ENCODE results near the gene CHCHD5.
"Not testable (repeated sequence)": the region's sequence is repeated elsewhere in the genome, so short reads cannot be mapped to it uniquely, and the experiment has no call there.

- TF ChIP-seq CTCF (IDR thresholded peaks at IDR 0.05); CDX4 (CRISPR knock-in tag; IDR thresholded peaks at IDR 0.05; ENCODE audit: borderline replicate concordance); AFF4 (CRISPR knock-in tag; IDR thresholded peaks at IDR 0.05; ENCODE audit: borderline replicate concordance); JUN (CRISPR knock-in tag; IDR thresholded peaks at IDR 0.05); TEAD1 (CRISPR knock-in tag; IDR thresholded peaks at IDR 0.05): not testable (repeated sequence)
These were observed 17.9 kb upstream of the CHCHD5 start for GRCh38 chr2:112566508-112566907.

All from WTC11 (cell line).